Stomach (tissue), 4 donors: ENCODE data around the gene KCNK15.

ENCODE experiments used
- POLR2A ChIP-seq, 4 donors: fragments of 450-650 bp; IDR thresholded peaks; one replicate each; pipeline ENCODE4 v1.6.1; 2016; ENCODE audit warnings: antibody characterized with exemption in 4 of 4, control low read depth in 2 of 4, mild to moderate bottlenecking in 1 of 4, moderate library complexity in 1 of 4
- POLR2AphosphoS5 ChIP-seq, 3 donors: sonication (generic); formaldehyde crosslinking; IDR thresholded peaks; one replicate each; pipeline ENCODE4 v1.6.1; 2016; ENCODE audit warnings: antibody characterized with exemption in 3 of 3
- TF ChIP-seq, protein P1 (sequence below), 7 experiments: fragments of 450-650 bp in 4 of 7; fragments of 200-600 bp in 3 of 7; sonication (generic) in 3 of 7; IDR thresholded peaks; one replicate each; pipeline ENCODE4 v1.5.1; 2016 to 2019; ENCODE audit warnings: antibody characterized with exemption in 7 of 7, control low read depth in 2 of 7, mild to moderate bottlenecking in 1 of 7

DNA sequence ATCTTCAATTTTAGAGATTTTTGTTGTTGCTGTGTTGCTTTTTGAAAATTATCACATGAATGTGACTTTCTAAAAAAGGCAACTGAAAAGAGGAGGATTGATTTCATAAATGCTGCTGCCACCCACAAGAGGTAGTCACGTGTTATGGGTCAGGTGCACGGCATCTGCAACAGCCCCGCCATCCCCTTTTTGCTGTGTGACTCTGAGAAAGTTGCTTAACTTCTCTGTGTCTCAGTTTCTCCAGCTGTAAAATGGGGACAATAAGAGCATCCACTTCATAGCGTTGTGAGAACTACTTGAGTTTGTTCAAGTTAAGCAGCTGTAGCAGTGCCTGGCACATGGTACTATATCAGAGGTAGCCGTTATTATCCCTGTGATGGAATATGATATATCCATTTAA, 19.8 kb upstream of the KCNK15 start:
- TF ChIP-seq, protein P1, sequence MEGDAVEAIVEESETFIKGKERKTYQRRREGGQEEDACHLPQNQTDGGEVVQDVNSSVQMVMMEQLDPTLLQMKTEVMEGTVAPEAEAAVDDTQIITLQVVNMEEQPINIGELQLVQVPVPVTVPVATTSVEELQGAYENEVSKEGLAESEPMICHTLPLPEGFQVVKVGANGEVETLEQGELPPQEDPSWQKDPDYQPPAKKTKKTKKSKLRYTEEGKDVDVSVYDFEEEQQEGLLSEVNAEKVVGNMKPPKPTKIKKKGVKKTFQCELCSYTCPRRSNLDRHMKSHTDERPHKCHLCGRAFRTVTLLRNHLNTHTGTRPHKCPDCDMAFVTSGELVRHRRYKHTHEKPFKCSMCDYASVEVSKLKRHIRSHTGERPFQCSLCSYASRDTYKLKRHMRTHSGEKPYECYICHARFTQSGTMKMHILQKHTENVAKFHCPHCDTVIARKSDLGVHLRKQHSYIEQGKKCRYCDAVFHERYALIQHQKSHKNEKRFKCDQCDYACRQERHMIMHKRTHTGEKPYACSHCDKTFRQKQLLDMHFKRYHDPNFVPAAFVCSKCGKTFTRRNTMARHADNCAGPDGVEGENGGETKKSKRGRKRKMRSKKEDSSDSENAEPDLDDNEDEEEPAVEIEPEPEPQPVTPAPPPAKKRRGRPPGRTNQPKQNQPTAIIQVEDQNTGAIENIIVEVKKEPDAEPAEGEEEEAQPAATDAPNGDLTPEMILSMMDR (IDR thresholded peaks at IDR 0.05): no peak
- TF ChIP-seq POLR2AphosphoS5 (IDR thresholded peaks at IDR 0.05): no peak
- no peak for TF ChIP-seq POLR2A (IDR thresholded peaks at IDR 0.05)
